ENCODE measurements around the gene CD36. TPM values are rescaled to one million over a fixed set of nuclear protein-coding genes. Genes with fewer than 3 reads are reported as not detected.

The CD36 gene
- total RNA-seq: 10 to 100 TPM in 2 of 8 experiments, 1 to 10 TPM in 1, under 1 TPM in 5; 0.22 to 98.4 (median 0.80) TPM

GRCh38 chr7:80637911-80638765 is at the start of gene CD36:
Gene CD36, plus strand, starts transcription at chr7:80638642. Its CDS starts 8,099 bp downstream, at chr7:80646741.
- no peak within 1 kb of the TSS for H3K27ac ChIP-seq
- 76 to 100% (median 98%) methylated on average over 1 to 4 of the region's 4 CpGs; no CpG with 5 or more reads in 1 of the 10 experiments for WGBS, 10 experiments
- H3K4me3 ChIP-seq: no peak within 1 kb of the TSS
- in situ Hi-C loops (cut with MboI; ENCODE audit: low pct_unique_long_range_greater_than_20kb in 2 of 9, low sequenced_read_pairs in 9 of 9, unreplicated experiment in 9 of 9): no loop called here
- no peaks in the 10 kb centered on the region for H3K4me1 ChIP-seq (replicated peaks in 1 of 2)
- peak in 2 of 8 experiments; percentile 35 to 41 for ATAC-seq (replicated peaks in 6 of 8)

GRCh38 chr7:80589631-80590030 is 48.8 kb upstream of the CD36 start:
- no peak for ATAC-seq (replicated peaks in 6 of 8)

GRCh38 chr7:80591654-80592053 is 46.8 kb upstream of the CD36 start:
- Histone ChIP-seq H3K27ac (no peak overlapping the region), H3K4me3 (no peak overlapping the region), H3K4me1 (replicated peaks in 1 of 2) (peaks cover 0 to 6% of the 10 kb centered on the region in 2 donors)
- no peak for ATAC-seq (replicated peaks in 6 of 8)
- in situ Hi-C loops (cut with MboI; ENCODE audit: low pct_unique_long_range_greater_than_20kb in 2 of 9, low sequenced_read_pairs in 9 of 9, unreplicated experiment in 9 of 9): no loop called here
- WGBS, 10 experiments: 8 to 64% (median 50%) methylated on average over 1 of the region's 1 CpG; no CpG with 5 or more reads in 2 of the 10 experiments

More at GRCh38 chr7:80589631-80590030, 48.8 kb upstream of the CD36 start:
- in situ Hi-C loops (cut with MboI; ENCODE audit: low pct_unique_long_range_greater_than_20kb in 2 of 9, low sequenced_read_pairs in 9 of 9, unreplicated experiment in 9 of 9): no loop called here
- Histone ChIP-seq H3K4me3 (no peak overlapping the region), H3K4me1 (replicated peaks in 1 of 2) (peaks cover 0 to 6% of the 10 kb centered on the region in 2 donors), H3K27ac (no peak overlapping the region)
- 0 to 86% (median 55%) methylated on average over 1 of the region's 1 CpG; no CpG with 5 or more reads in 2 of the 10 experiments for WGBS, 10 experiments

GRCh38 chr7:80593869-80594586 is 44.4 kb upstream of the CD36 start:
- ATAC-seq (replicated peaks in 6 of 8): no peak
- H3K27ac ChIP-seq: no peak overlapping the region
- WGBS, 10 experiments: 71 to 100% (median 96%) methylated on average over 2 to 7 of the region's 7 CpGs
- H3K4me3 ChIP-seq: no peak overlapping the region
- in situ Hi-C loops (cut with MboI; ENCODE audit: low pct_unique_long_range_greater_than_20kb in 2 of 9, low sequenced_read_pairs in 9 of 9, unreplicated experiment in 9 of 9): no loop called here
- no peaks in the 10 kb centered on the region for H3K4me1 ChIP-seq (replicated peaks in 1 of 2)

- 26 to 100% (median 79%) methylated on average over 1 to 4 of the region's 4 CpGs for WGBS, 10 experiments
- in situ Hi-C loops (cut with MboI; ENCODE audit: low pct_unique_long_range_greater_than_20kb in 2 of 9, low sequenced_read_pairs in 9 of 9, unreplicated experiment in 9 of 9): no loop called here
- Histone ChIP-seq H3K4me1 (replicated peaks in 1 of 2) (no peaks in the 10 kb centered on the region), H3K27ac (no peak overlapping the region), H3K4me3 (no peak overlapping the region)
- ATAC-seq (replicated peaks in 6 of 8): peak in 2 of 8 experiments; percentile 50 to 64
These were observed 41.4 kb upstream of the CD36 start for GRCh38 chr7:80596933-80597517.

- no peak overlapping the region for H3K27ac ChIP-seq
- H3K4me1 ChIP-seq (replicated peaks in 1 of 2): no peaks in the 10 kb centered on the region
- H3K4me3 ChIP-seq: no peak overlapping the region
- in situ Hi-C loops (cut with MboI; ENCODE audit: low pct_unique_long_range_greater_than_20kb in 2 of 9, low sequenced_read_pairs in 9 of 9, unreplicated experiment in 9 of 9): no loop called here
- ATAC-seq (replicated peaks in 6 of 8): no peak
These were observed 40.6 kb upstream of the CD36 start for GRCh38 chr7:80597875-80598274.

- in situ Hi-C loops (cut with MboI; ENCODE audit: low pct_unique_long_range_greater_than_20kb in 2 of 9, low sequenced_read_pairs in 9 of 9, unreplicated experiment in 9 of 9): no loop called here
- Histone ChIP-seq H3K27ac (no peak overlapping the region), H3K4me1 (replicated peaks in 1 of 2) (no peaks in the 10 kb centered on the region), H3K4me3 (no peak overlapping the region)
- ATAC-seq (replicated peaks in 6 of 8): no peak
- WGBS, 10 experiments: 17 to 100% (median 75%) methylated on average over 1 to 2 of the region's 2 CpGs; no CpG with 5 or more reads in 1 of the 10 experiments
These were observed 38.4 kb upstream of the CD36 start for GRCh38 chr7:80600046-80600445.

- in situ Hi-C loops (cut with MboI; ENCODE audit: low pct_unique_long_range_greater_than_20kb in 2 of 9, low sequenced_read_pairs in 9 of 9, unreplicated experiment in 9 of 9): no loop called here
- Histone ChIP-seq H3K4me1 (replicated peaks in 1 of 2) (no peaks in the 10 kb centered on the region), H3K4me3 (no peak overlapping the region), H3K27ac (no peak overlapping the region)
- whole genome bisulfite sequencing, 10 experiments: 20 to 100% (median 91%) methylated on average over 1 to 4 of the region's 4 CpGs; no CpG with 5 or more reads in 2 of the 10 experiments
- ATAC-seq (replicated peaks in 6 of 8): no peak
These were observed 36.4 kb upstream of the CD36 start for GRCh38 chr7:80601999-80602398.

- 89 to 100% (median 97%) methylated on average over 2 of the region's 2 CpGs; no CpG with 5 or more reads in 1 of the 10 experiments for WGBS, 10 experiments
- no peak overlapping the region for H3K27ac ChIP-seq
- H3K4me1 ChIP-seq (replicated peaks in 1 of 2): peaks cover 0 to 4% of the 10 kb centered on the region in 2 donors
- no peak overlapping the region for H3K4me3 ChIP-seq
- in situ Hi-C loops (cut with MboI; ENCODE audit: low pct_unique_long_range_greater_than_20kb in 2 of 9, low sequenced_read_pairs in 9 of 9, unreplicated experiment in 9 of 9): no loop called here
- ATAC-seq (replicated peaks in 6 of 8): no peak
These were observed 34.5 kb upstream of the CD36 start for GRCh38 chr7:80603940-80604339.

- H3K27ac ChIP-seq: no peak overlapping the region
- 50 to 100% (median 93%) methylated on average over 1 to 2 of the region's 2 CpGs; no CpG with 5 or more reads in 1 of the 10 experiments for WGBS, 10 experiments
- in situ Hi-C loops (cut with MboI; ENCODE audit: low pct_unique_long_range_greater_than_20kb in 2 of 9, low sequenced_read_pairs in 9 of 9, unreplicated experiment in 9 of 9): no loop called here
- H3K4me1 ChIP-seq (replicated peaks in 1 of 2): peaks cover 0 to 4% of the 10 kb centered on the region in 2 donors
- no peak for ATAC-seq (replicated peaks in 6 of 8)
- no peak overlapping the region for H3K4me3 ChIP-seq
These were observed 34.0 kb upstream of the CD36 start for GRCh38 chr7:80604436-80604835.

- WGBS, 10 experiments: 13 to 73% (median 41%) methylated on average over 1 of the region's 1 CpG; no CpG with 5 or more reads in 4 of the 10 experiments
- Histone ChIP-seq H3K4me3 (no peak overlapping the region), H3K27ac (no peak overlapping the region), H3K4me1 (replicated peaks in 1 of 2) (peaks cover 0 to 4% of the 10 kb centered on the region in 2 donors)
- peak in 3 of 8 experiments; percentile 29 to 85 (median 53) for ATAC-seq (replicated peaks in 6 of 8)
- in situ Hi-C loops (cut with MboI; ENCODE audit: low pct_unique_long_range_greater_than_20kb in 2 of 9, low sequenced_read_pairs in 9 of 9, unreplicated experiment in 9 of 9): no loop called here
These were observed 31.3 kb upstream of the CD36 start for GRCh38 chr7:80607136-80607535.

- Histone ChIP-seq H3K27ac (no peak overlapping the region), H3K4me1 (replicated peaks in 1 of 2) (peaks cover 0 to 4% of the 10 kb centered on the region in 2 donors), H3K4me3 (no peak overlapping the region)
- in situ Hi-C loops (cut with MboI; ENCODE audit: low pct_unique_long_range_greater_than_20kb in 2 of 9, low sequenced_read_pairs in 9 of 9, unreplicated experiment in 9 of 9): no loop called here
- ATAC-seq (replicated peaks in 6 of 8): no peak
These were observed 30.1 kb upstream of the CD36 start for GRCh38 chr7:80608336-80608735.

GRCh38 chr7:80609751-80610150 is 28.7 kb upstream of the CD36 start:
- no peak overlapping the region for H3K27ac ChIP-seq
- H3K4me3 ChIP-seq: no peak overlapping the region
- ATAC-seq (replicated peaks in 6 of 8): no peak
- WGBS, 10 experiments: 83 to 100% (median 100%) methylated on average over 1 of the region's 1 CpG; no CpG with 5 or more reads in 2 of the 10 experiments
- in situ Hi-C loops (cut with MboI; ENCODE audit: low pct_unique_long_range_greater_than_20kb in 2 of 9, low sequenced_read_pairs in 9 of 9, unreplicated experiment in 9 of 9): no loop called here
- H3K4me1 ChIP-seq (replicated peaks in 1 of 2): peaks cover 3 to 6% of the 10 kb centered on the region in 2 donors

Measured in motor neuron (in vitro differentiated cells).